H1 (cell line): ENCODE data around the gene UFC1. TPM values are rescaled to one million over a fixed set of nuclear protein-coding genes. Genes with fewer than 3 reads are reported as not detected.

ENCODE experiments used
- CTCF ChIA-PET: fragments of 300-600 bp; sonication (Branson Sonifier 250); formaldehyde crosslinking; loops from one replicate; lab custom pipeline; 2021; ENCODE audit not compliant: partially characterized antibody; lab: Charles Lee
- POLR2A ChIA-PET: fragments of 300-600 bp; sonication (Branson Sonifier 250); formaldehyde crosslinking; loops from one replicate; lab custom pipeline; 2021; ENCODE audit warnings: inconsistent platforms; ENCODE audit not compliant: partially characterized antibody; lab: Charles Lee
- DNase-seq, 2 experiments: peaks; one replicate each; pipeline versions ENCODE4 v3.0.0 to v3.0.0-alpha.2; 2010 to 2022; ENCODE audit warnings: low spot score in 2 of 2, low read depth in 1 of 2, mixed read lengths in 1 of 2
- FAIRE-seq: peaks from 2 replicates; lab custom pipeline; 2011; peaks lifted over from hg19 to GRCh38; lab: Jason Lieb, UNC
- H2AFZ ChIP-seq: 2 replicates; pipeline ENCODE4 v1.8.1; 2012; ENCODE audit warnings: low read length, inconsistent platforms
- H2AK5ac ChIP-seq: 2 replicates; pipeline ENCODE4 v1.6.1; 2013; ENCODE audit warnings: low read depth, low read length
- H2BK120ac ChIP-seq: replicated peaks from 2 replicates; pipeline ENCODE3; 2013; ENCODE audit warnings: low read depth, low read length, inconsistent platforms
- H2BK12ac ChIP-seq: 2 replicates; pipeline ENCODE4 v1.6.1; 2013; ENCODE audit warnings: low read depth, low read length
- H2BK15ac ChIP-seq: 2 replicates; pipeline ENCODE4 v1.6.1; 2013; ENCODE audit warnings: low read length
- H2BK20ac ChIP-seq: 2 replicates; pipeline ENCODE4 v1.6.1; 2013; ENCODE audit warnings: low read length
- H2BK5ac ChIP-seq: 2 replicates; pipeline ENCODE4 v1.6.1; 2013; ENCODE audit warnings: low read depth, low read length
- H3K14ac ChIP-seq: 2 replicates; pipeline ENCODE4 v1.6.1; 2013; ENCODE audit warnings: inconsistent platforms; ENCODE audit not compliant: insufficient read length
- H3K18ac ChIP-seq: 2 replicates; pipeline ENCODE4 v1.6.1; 2013; ENCODE audit warnings: low read length; ENCODE audit errors: extremely low read depth
- H3K23ac ChIP-seq: 2 replicates; pipeline ENCODE4 v1.6.1; 2013; ENCODE audit warnings: inconsistent platforms; ENCODE audit not compliant: insufficient read length
- H3K23me2 ChIP-seq: 2 replicates; pipeline ENCODE4 v1.6.1; 2013; ENCODE audit warnings: low read depth, low read length
- H3K27ac ChIP-seq: 2 replicates; pipeline ENCODE4 v1.6.1; 2011; ENCODE audit warnings: low read depth, low read length, inconsistent platforms
- H3K27me3 ChIP-seq, 4 experiments: replicated peaks in 1 of 4; 1 replicate in 1 of 4; 2 replicates in 3 of 4; pipeline versions ENCODE4 v1.6.1 to v1.8.1; 2011 to 2013; ENCODE audit warnings: low read length in 3 of 4, mild to moderate bottlenecking in 3 of 4, inconsistent platforms in 2 of 4, mixed read lengths in 2 of 4, moderate library complexity in 1 of 4; ENCODE audit not compliant: control insufficient read depth in 3 of 4, insufficient read depth in 3 of 4; ENCODE audit errors: extremely low read depth in 1 of 4
- H3K36me3 ChIP-seq, 4 experiments: 2 replicates each; pipeline versions ENCODE4 v1.6.1 to v1.8.1; 2011 to 2013; ENCODE audit warnings: mild to moderate bottlenecking in 4 of 4, low read length in 3 of 4, moderate library complexity in 2 of 4, control low read depth in 1 of 4, inconsistent platforms in 1 of 4; ENCODE audit not compliant: insufficient read depth in 4 of 4, control insufficient read depth in 2 of 4
- H3K4ac ChIP-seq: replicated peaks from 2 replicates; pipeline ENCODE3; 2013; ENCODE audit warnings: low read length, low read depth, mixed read lengths, inconsistent platforms; ENCODE audit not compliant: insufficient read length
- H3K4me1 ChIP-seq, 4 experiments: replicated peaks in 1 of 4; 1 replicate in 1 of 4; 2 replicates in 3 of 4; pipeline versions ENCODE4 v1.6.1 to v1.8.1; 2011 to 2013; ENCODE audit warnings: low read length in 3 of 4, inconsistent platforms in 2 of 4, mixed read lengths in 1 of 4; ENCODE audit not compliant: insufficient read depth in 4 of 4, control insufficient read depth in 3 of 4
- H3K4me2 ChIP-seq, 2 experiments: 2 replicates each; pipeline versions ENCODE4 v1.6.1 to v1.8.1; 2011 to 2013; ENCODE audit warnings: low read depth in 2 of 2, low read length in 2 of 2, control low read depth in 1 of 2, inconsistent platforms in 1 of 2, mild to moderate bottlenecking in 1 of 2; ENCODE audit not compliant: insufficient read depth in 1 of 2
- H3K4me3 ChIP-seq, 4 experiments: fragments of 200-600, 300-600 bp in 1 of 4; sonication (generic), shearing (Covaris generic), sonication (Bioruptor Twin) in 1 of 4; 2 replicates each; pipeline versions ENCODE4 v1.5.1 to v1.8.1; 2011 to 2016; ENCODE audit warnings: low read length in 4 of 4, low read depth in 3 of 4, control low read depth in 2 of 4, inconsistent platforms in 2 of 4, mild to moderate bottlenecking in 2 of 4, mixed read lengths in 1 of 4, moderate library complexity in 1 of 4; ENCODE audit not compliant: insufficient read depth in 2 of 4; ENCODE audit errors: extremely low read depth in 1 of 4
- H3K56ac ChIP-seq: replicated peaks from 2 replicates; pipeline ENCODE3; 2013; ENCODE audit warnings: low read depth, mild to moderate bottlenecking, mixed read lengths, low read length, inconsistent platforms; ENCODE audit not compliant: insufficient read length
- H3K79me1 ChIP-seq: 2 replicates; pipeline ENCODE4 v1.6.1; 2013; ENCODE audit warnings: low read depth, low read length, control low read depth
- H3K79me2 ChIP-seq, 2 experiments: 2 replicates each; pipeline versions ENCODE4 v1.6.1 to v1.8.1; 2012 to 2013; ENCODE audit warnings: low read length in 2 of 2, mild to moderate bottlenecking in 2 of 2, inconsistent platforms in 1 of 2; ENCODE audit not compliant: insufficient read depth in 2 of 2, control insufficient read depth in 1 of 2
- H3K9ac ChIP-seq, 4 experiments: replicated peaks in 1 of 4; 1 replicate in 1 of 4; 2 replicates in 3 of 4; pipeline versions ENCODE4 v1.6.1 to v1.8.1; 2011 to 2013; ENCODE audit warnings: low read depth in 3 of 4, low read length in 3 of 4, control low read depth in 2 of 4, mild to moderate bottlenecking in 2 of 4, moderate library complexity in 2 of 4, inconsistent platforms in 1 of 4; ENCODE audit errors: extremely low read depth in 1 of 4
- H3K9me3 ChIP-seq, 2 experiments: 2 replicates each; pipeline versions ENCODE4 v1.6.1 to v1.8.1; 2012 to 2013; ENCODE audit warnings: mild to moderate bottlenecking in 2 of 2, moderate library complexity in 2 of 2, control low read depth in 1 of 2, inconsistent platforms in 1 of 2, low read depth in 1 of 2, low read length in 1 of 2, mixed read lengths in 1 of 2; ENCODE audit not compliant: insufficient read depth in 2 of 2
- H4K20me1 ChIP-seq, 2 experiments: replicated peaks in 1 of 2; 2 replicates each; pipeline versions ENCODE3 to v1.8.1; 2011 to 2013; ENCODE audit warnings: inconsistent platforms in 2 of 2, low read length in 2 of 2, mild to moderate bottlenecking in 1 of 2; ENCODE audit not compliant: insufficient read depth in 2 of 2, control insufficient read depth in 1 of 2
- H4K5ac ChIP-seq: 2 replicates; pipeline ENCODE4 v1.6.1; 2013; ENCODE audit warnings: low read length, low read depth, mixed read lengths, inconsistent platforms; ENCODE audit not compliant: insufficient read length
- H4K8ac ChIP-seq: 2 replicates; pipeline ENCODE4 v1.8.0; 2013; ENCODE audit warnings: mild to moderate bottlenecking, moderate library complexity, low read length, inconsistent platforms; ENCODE audit not compliant: insufficient read depth; ENCODE audit errors: extremely low read depth
- H4K91ac ChIP-seq: replicated peaks from 2 replicates; pipeline ENCODE3; 2013; ENCODE audit warnings: low read length, mixed read lengths, inconsistent platforms; ENCODE audit not compliant: insufficient read length
- JUND ChIP-seq: IDR thresholded peaks from 2 replicates; pipeline ENCODE4 v1.6.1; 2011; ENCODE audit warnings: mild to moderate bottlenecking, improper control_type of control experiment, low read length
- POLR2A ChIP-seq, 2 experiments: IDR thresholded peaks; 1 replicate in 1 of 2; 2 replicates in 1 of 2; pipeline ENCODE4 v1.6.1; 2011; ENCODE audit warnings: low read depth in 2 of 2, low read length in 2 of 2, mild to moderate bottlenecking in 2 of 2; ENCODE audit errors: control extremely low read depth in 1 of 2
- RXRA ChIP-seq: IDR thresholded peaks from 2 replicates; pipeline ENCODE4 v1.6.1; 2011; ENCODE audit warnings: low read depth, mild to moderate bottlenecking, low read length, moderate library complexity; ENCODE audit not compliant: insufficient read depth
- SP1 ChIP-seq: IDR thresholded peaks from 2 replicates; pipeline ENCODE4 v1.6.1; 2011; ENCODE audit warnings: low read depth, low read length
- TAF1 ChIP-seq: IDR thresholded peaks from 2 replicates; pipeline ENCODE4 v1.6.1; 2011; ENCODE audit warnings: mild to moderate bottlenecking, low read depth, low read length
- WGBS, 2 experiments: shearing (Covaris generic) in 1 of 2; methylation state at CpG; one replicate each; pipeline versions ENCODE4 v1.1.6 to v1.1.7; 2013 to 2015; ENCODE audit warnings: low lambda C conversion rate in 2 of 2, mixed read lengths in 2 of 2, inconsistent platforms in 1 of 2, low coverage in 1 of 2, missing lambda C conversion rate in 1 of 2; ENCODE audit not compliant: insufficient replicate concordance in 2 of 2, insufficient coverage in 1 of 2, insufficient read length in 1 of 2; ENCODE audit errors: extremely low coverage in 1 of 2, missing lambda C conversion rate in 1 of 2; 5-methylcytosine and 5-hydroxymethylcytosine counted together
- polyA plus RNA-seq, 7 experiments: library from polyadenylated mRNA; depleted of rRNA in 3 of 7; stranded (reverse) in 5 of 7; unstranded in 2 of 7; fragments of >200 nt in 5 of 7; fragments of 200-250 nt in 2 of 7; gene quantifications; 1 replicate in 5 of 7; 2 replicates in 1 of 7; 4 replicates in 1 of 7; pipeline versions ENCODE4 v1.2.1 to v1.2.3, GENCODE V29; 2011 to 2013; ENCODE audit warnings: missing spikeins in 2 of 7, mixed read lengths in 2 of 7
- total RNA-seq: library from RNA; stranded (reverse); fragmentation: NEBNext Ultra II Directional; extraction: Animal tissue kit (Norgen Biotek cat#: 25700); gene quantifications from 2 replicates; pipeline ENCODE4 v1.2.1, GENCODE V29; 2021
- TF ChIP-seq, protein P1 (sequence below): IDR thresholded peaks from 2 replicates; pipeline ENCODE4 v1.6.1; 2011; ENCODE audit warnings: low read depth, mild to moderate bottlenecking, low read length; ENCODE audit not compliant: insufficient read depth
- TF ChIP-seq, protein P2 (sequence below): IDR thresholded peaks from 2 replicates; pipeline ENCODE4 v1.6.1; 2012; ENCODE audit warnings: inconsistent platforms

Gene UFC1
- total and polyA plus RNA-seq, 2 of the 8 experiments (the other 6 are each of a cell fraction or from before 2014, with no cell fraction given) = 67.8 to 102 TPM

DNA sequence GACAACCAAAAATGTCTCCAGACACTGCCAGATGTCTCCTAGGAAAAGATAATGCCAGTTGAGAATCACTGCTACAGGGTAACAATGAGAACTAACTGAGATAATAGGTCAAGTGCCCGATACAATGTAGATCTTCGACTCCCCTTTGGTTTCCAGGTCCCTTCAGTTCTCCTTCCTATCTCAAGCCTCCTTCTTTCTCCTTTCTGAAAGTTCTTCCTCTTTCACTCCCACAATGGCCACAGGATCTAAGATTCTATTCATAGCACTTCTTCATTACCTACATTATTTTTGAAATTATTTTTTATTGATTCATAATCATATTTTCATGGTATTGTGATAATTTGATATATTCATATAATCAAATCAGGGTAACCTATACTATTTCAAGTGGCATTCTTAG lies 42.3 kb upstream of the UFC1 start:
- DNase-seq (no peak), FAIRE-seq (no peak)
- H2BK15ac ChIP-seq = no peak overlapping the region
- no peak overlapping the region for H3K18ac ChIP-seq
- no peak overlapping the region for H3K4me3 ChIP-seq
- CTCF ChIA-PET = interaction anchor here (1.0 to 1.2 kb wide), 4 partner anchors 14 to 114 kb away, joined by 3 to 6 read pairs (median 4); partner anchors contain the start of gene KLHDC9
- H4K5ac ChIP-seq = no peak overlapping the region
- no peak overlapping the region for H2AFZ ChIP-seq
- POLR2A ChIA-PET = no interaction called here
- no peak overlapping the region for H2BK5ac ChIP-seq
- peaks cover 0 to 3% (median 0%) of the 10 kb centered on the region in 4 experiments; a peak in 1 of 8 replicates for H3K36me3 ChIP-seq
- WGBS, 2 experiments = 98% methylated on average over 2 of the region's 2 CpGs; no CpG with 5 or more reads in 1 of the 2 experiments
- H2AK5ac ChIP-seq = no peak overlapping the region
- H3K56ac ChIP-seq = no peak overlapping the region
- no peak overlapping the region for H2BK20ac ChIP-seq
- H4K8ac ChIP-seq = no peak overlapping the region
- H2BK120ac ChIP-seq = no peak overlapping the region
- H3K4ac ChIP-seq = no peak overlapping the region
- H3K9me3 ChIP-seq = no peaks in the 10 kb centered on the region
- H3K27ac ChIP-seq = no peak overlapping the region
- H3K27me3 ChIP-seq = no peaks in the 10 kb centered on the region
- H3K79me1 ChIP-seq = peaks cover 10% of the 10 kb centered on the region
- H3K23ac ChIP-seq = no peak overlapping the region
- H3K79me2 ChIP-seq = peaks cover 4 to 61% of the 10 kb centered on the region in 2 experiments; a peak in 3 of 4 replicates
- H2BK12ac ChIP-seq = no peak overlapping the region
- H3K23me2 ChIP-seq = no peaks in the 10 kb centered on the region
- H3K9ac ChIP-seq = no peak overlapping the region
- H3K4me1 ChIP-seq = no peaks in the 10 kb centered on the region
- H4K20me1 ChIP-seq = peaks cover 0 to 1% of the 10 kb centered on the region in 2 experiments
- no peak overlapping the region for H3K14ac ChIP-seq
- no peak overlapping the region for H4K91ac ChIP-seq
- no peak overlapping the region for H3K4me2 ChIP-seq
- TF ChIP-seq TAF1 (no peak), SP1 (no peak), JUND (no peak), RXRA (no peak), POLR2A (IDR thresholded peaks at IDR 0.05; ENCODE audit: control extremely low read depth in 1 of 2, low read depth in 2 of 2, low read length in 2 of 2) (no peak)
- TF ChIP-seq, protein P1, sequence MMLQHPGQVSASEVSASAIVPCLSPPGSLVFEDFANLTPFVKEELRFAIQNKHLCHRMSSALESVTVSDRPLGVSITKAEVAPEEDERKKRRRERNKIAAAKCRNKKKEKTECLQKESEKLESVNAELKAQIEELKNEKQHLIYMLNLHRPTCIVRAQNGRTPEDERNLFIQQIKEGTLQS = no peak
- TF ChIP-seq, protein P2, sequence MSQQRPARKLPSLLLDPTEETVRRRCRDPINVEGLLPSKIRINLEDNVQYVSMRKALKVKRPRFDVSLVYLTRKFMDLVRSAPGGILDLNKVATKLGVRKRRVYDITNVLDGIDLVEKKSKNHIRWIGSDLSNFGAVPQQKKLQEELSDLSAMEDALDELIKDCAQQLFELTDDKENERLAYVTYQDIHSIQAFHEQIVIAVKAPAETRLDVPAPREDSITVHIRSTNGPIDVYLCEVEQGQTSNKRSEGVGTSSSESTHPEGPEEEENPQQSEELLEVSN = no peak
